Esophagus squamous epithelium (tissue), 4 donors: ENCODE measurements around the gene PI4KB.

Source experiments
- POLR2A ChIP-seq, 4 donors: fragments of 450-650 bp; IDR thresholded peaks; one replicate each; pipeline ENCODE4 v1.6.1; 2017; ENCODE audit warnings: antibody characterized with exemption in 4 of 4, mild to moderate bottlenecking in 4 of 4, moderate library complexity in 3 of 4
- TF ChIP-seq, protein P1 (sequence below), 6 experiments: fragments of 450-650 bp in 4 of 6; fragments of 200-600 bp in 2 of 6; sonication (generic) in 2 of 6; IDR thresholded peaks; one replicate each; pipeline ENCODE4 v1.5.1; 2016 to 2019; ENCODE audit warnings: antibody characterized with exemption in 6 of 6, mild to moderate bottlenecking in 4 of 6, moderate library complexity in 4 of 6

GRCh38 chr1:151294742-151295462, 32.3 kb downstream of the PI4KB start:
- TF ChIP-seq POLR2A (IDR thresholded peaks at IDR 0.05) = no peak
- TF ChIP-seq, protein P1, sequence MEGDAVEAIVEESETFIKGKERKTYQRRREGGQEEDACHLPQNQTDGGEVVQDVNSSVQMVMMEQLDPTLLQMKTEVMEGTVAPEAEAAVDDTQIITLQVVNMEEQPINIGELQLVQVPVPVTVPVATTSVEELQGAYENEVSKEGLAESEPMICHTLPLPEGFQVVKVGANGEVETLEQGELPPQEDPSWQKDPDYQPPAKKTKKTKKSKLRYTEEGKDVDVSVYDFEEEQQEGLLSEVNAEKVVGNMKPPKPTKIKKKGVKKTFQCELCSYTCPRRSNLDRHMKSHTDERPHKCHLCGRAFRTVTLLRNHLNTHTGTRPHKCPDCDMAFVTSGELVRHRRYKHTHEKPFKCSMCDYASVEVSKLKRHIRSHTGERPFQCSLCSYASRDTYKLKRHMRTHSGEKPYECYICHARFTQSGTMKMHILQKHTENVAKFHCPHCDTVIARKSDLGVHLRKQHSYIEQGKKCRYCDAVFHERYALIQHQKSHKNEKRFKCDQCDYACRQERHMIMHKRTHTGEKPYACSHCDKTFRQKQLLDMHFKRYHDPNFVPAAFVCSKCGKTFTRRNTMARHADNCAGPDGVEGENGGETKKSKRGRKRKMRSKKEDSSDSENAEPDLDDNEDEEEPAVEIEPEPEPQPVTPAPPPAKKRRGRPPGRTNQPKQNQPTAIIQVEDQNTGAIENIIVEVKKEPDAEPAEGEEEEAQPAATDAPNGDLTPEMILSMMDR (IDR thresholded peaks at IDR 0.05) = no peak
